Measurements from ENCODE around the gene BTNL3.

Gene BTNL3

GRCh38 chr5:181047288-181047687 is 58.6 kb downstream of the BTNL3 start:
- DNase-seq = no peak

GRCh38 chr5:181047921-181048320 is 59.3 kb downstream of the BTNL3 start:
- DNase-seq = no peak

GRCh38 chr5:181050016-181050415 is 61.4 kb downstream of the BTNL3 start:
- DNase-seq = no peak

GRCh38 chr5:181051841-181052671 is 63.4 kb downstream of the BTNL3 start:
- DNase-seq = no peak

- peak in 1 of 58 donors; percentile 9 for DNase-seq
These were observed 64.2 kb downstream of the BTNL3 start for GRCh38 chr5:181052672-181053487.

GRCh38 chr5:181053488-181054121 is 65.0 kb downstream of the BTNL3 start:
- no peak for DNase-seq

- no peak for DNase-seq
These were observed 65.5 kb downstream of the BTNL3 start for GRCh38 chr5:181054138-181054537.

- DNase-seq = no peak
These were observed 66.3 kb downstream of the BTNL3 start for GRCh38 chr5:181054871-181055459.

Data from anterior cingulate cortex (tissue), 58 donors.